HG03045 (cell line): ENCODE measurements around the gene SSTR1.

ENCODE experiments used
- ATAC-seq: cut with Tn5 transposase; IDR thresholded peaks from one replicate; pipeline ENCODE4 v1.9.1; 2021; ENCODE audit warnings: mild to moderate bottlenecking, moderate library complexity; ENCODE audit not compliant: unreplicated experiment

SSTR1 gene

DNA sequence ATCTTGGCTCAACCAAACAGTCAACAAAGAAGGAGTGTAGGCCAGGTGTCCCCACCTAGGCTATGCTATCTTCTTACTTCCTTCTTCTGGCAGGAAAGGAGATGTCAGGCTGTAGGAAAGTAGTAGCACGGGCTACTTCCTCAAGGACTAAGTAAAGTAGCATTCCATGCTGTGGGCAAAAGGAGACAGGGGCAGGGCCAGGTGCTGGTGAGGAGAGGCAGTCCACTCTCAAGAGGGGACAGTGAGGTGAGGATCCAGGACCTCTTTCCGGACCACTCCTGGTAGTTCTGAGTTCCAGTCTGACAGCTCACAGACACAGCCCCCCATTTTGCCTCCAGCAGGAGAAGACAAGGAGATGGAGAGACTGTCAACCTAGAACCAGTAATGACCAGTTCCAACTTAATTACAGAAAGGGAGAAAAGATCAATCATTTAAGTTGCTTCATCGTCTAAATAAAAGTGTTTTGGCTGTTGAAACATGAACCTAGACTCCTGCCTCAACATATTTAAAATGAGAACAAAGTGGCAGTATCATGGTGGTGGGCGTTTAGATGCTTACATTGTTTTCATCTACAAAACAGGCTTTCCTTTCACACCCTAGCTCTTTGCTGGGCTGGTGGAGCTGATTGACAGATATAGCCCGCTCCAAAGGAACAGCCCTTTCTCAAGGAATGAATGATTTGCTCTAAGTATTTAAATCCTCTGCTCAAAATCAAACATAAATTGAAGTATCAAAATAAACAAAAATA, 5.1 kb upstream of the SSTR1 start:
- ATAC-seq: no peak

DNA sequence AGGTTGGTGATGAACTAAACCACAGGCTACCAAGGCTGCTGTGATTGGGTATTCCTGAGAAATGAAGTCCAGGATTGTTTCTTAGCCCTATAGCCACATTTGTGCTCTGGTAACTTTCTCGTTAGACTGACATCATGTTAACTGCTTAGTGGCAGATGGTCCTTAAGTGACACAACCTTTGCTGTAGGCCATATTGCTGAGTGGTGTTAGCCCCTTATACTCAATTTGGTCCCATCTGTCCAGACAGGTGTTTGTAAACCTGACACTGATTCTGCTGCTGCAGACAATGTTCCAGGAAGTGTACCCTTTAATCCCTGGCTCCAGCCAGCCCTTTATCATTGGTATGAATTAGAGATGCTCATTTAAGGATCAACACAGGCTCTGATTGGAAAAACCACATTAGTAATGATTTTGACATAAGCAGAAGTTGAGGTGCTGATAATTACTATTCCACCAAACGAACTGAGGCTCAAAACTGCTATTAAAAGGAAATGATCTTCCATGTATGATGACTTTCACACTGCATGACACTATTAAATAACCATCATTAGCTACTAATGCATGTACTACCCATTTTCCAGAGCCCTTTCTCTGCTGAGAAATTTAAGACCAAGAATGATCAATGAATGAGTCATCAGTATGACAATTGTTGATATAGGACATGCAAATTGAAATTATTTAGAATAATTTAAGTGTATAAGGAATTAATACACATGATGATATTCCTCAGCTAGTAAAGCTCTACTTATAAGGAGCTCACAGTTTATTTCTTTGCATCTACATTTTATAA, 3.6 kb upstream of the SSTR1 start:
- no peak for ATAC-seq

DNA sequence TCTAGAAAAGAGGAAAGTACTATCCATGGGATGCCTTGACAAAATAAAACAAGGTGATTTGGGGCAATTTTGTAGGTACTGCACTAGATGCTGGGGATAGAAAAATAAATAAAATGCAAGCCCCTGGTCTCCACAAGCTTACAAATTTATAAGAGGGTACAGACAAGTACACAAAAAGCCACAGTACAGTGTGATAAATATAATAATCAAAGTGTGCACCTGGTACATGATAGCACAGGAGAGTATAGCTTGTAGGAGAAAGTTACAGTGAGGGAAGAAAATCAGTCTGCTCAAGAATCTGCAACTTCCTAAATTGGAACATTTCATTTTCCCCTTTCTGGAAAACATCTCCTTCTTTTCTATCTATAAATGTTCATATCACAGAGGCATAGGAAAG, 3.0 kb upstream of the SSTR1 start:
- no peak for ATAC-seq

DNA sequence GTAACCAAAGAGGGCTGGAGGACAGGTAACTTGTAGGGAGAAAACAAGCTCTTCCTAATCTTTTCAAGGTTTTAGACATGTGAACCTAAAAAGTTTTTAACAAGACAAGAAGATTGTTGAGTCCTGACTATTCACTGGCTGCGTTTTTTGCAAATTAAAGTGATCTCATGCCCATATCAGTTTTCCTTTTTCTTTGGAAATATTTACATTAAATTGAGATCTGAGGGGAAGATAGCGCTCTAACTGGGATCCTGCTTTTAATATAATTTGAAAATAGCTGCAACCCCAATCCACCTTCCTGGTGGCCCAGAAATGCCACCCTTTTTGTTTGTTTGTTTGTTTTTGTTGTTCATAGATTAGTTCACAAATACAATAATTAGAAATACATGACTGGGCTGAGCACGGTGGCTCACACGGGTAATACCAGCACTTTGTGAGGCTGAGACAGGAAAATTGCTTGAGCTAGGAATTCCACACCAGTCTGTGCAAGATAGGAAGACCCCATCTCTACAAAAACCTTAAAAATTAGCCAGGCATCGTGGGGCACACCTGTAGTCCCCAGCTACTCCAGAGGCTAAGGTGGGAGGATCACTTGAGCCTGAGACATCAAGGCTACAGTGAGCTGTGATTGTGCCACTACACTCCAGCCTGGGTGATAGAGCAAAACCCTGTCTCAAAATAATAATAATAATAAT, 2.4 kb upstream of the SSTR1 start:
- no peak for ATAC-seq

DNA sequence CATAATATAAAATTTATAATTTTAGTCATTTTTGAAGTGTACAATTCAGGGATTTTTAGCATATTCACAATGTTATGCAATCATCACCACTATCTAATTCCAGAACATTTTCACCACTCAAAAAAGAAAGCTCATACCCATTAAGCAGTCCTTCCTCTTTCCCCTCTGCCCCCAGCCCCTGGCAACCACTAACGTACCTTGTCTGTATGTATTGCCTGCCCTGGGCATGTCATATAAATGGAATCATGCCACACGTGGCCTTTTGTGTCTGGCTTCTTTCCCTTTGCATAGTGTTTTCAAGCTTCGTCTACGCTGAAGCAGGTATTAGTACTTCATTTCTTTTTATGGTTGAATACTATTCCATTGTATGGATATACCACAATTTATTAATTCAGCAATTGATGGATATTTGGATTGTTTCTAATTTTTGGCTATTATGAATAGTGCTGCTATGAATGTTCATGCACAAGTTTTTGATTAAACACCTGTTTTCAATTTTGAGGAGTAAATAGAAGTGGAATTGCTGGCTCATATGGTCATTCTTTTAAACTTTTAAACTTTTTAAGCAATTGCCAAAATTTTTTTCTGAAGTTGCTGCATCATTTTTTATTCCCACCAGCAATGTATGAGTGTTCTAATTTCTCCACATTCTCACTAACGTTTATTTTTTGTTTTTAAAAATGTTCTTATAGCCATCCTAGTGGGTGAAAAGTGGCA, 1.6 kb upstream of the SSTR1 start:
- no peak for ATAC-seq

DNA sequence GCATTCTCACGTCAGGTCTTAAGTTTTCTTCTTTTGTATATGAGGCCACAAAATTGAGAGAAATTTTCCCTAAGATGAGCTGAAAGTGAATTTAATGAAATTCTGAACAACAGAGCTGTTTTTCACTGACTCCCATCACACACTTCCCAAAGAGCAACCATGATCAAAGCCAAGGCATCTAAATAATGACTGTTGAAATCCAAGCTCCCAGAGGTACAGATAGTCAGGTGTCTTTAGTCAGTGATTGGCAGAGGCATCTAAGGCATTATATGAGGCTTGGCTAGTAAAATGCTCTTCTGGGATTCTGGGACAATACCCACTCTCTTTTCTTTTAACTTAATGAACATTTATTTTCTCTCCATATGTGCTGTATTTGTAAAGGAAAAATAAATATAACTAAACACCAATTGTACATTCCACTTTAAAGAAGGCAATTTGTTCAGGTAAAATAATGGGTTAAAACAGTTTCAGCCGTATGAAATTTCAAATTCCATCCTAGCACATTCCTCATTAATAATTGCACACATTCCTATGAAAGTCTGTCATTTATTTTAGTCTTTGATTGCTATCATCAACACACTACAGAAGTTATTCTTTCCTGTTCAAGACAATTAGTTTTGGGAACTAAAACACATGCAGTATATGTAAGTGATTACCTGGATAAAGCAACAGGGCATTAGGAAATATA, 871 bp upstream of the SSTR1 start:
- no peak for ATAC-seq

DNA sequence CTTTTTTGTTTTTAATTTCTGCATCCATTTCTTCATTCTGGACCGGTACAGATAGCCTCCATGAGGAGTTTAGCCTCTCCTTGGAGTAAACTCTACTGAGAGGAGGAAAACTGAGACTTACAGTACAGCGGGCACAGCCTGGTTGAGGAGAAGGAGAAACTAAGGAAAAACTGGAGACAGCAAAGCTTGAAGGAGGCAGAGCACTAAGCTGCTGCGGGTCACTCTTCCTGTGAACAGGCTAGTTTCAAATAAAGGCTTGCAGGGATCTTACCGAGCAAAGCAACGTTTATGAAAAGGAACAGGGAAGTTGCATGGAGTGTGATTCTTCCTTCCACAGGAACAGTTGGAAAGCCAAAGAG, 348 bp upstream of the SSTR1 start:
- ATAC-seq: no peak

GRCh38 chr14:38208618-38209562, 1.2 kb downstream of the SSTR1 start:
- ATAC-seq: no peak

- no peak for ATAC-seq
These were observed 2.2 kb downstream of the SSTR1 start for GRCh38 chr14:38209572-38210557.

GRCh38 chr14:38210587-38211216, 3.0 kb downstream of the SSTR1 start:
- ATAC-seq: no peak

DNA sequence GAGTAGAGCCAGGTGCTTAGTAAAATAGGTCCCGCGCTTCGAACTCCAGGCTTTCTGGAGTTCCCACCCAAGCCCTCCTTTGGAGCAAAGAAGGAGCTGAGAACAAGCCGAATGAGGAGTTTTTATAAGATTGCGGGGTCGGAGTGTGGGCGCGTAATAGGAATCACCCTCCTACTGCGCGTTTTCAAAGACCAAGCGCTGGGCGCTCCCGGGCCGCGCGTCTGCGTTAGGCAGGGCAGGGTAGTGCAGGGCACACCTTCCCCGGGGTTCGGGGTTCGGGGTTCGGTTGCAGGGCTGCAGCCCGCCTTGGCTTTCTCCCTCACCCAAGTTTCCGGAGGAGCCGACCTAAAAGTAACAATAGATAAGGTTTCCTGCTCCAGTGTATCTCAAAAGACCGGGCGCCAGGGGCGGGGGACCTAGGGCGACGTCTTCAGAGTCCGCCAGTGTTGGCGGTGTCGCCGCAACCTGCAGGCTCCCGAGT, 3.6 kb downstream of the SSTR1 start:
- ATAC-seq: no peak

GRCh38 chr14:38212111-38212510, 4.4 kb downstream of the SSTR1 start:
- no peak for ATAC-seq

GRCh38 chr14:38213001-38213400, 5.3 kb downstream of the SSTR1 start:
- ATAC-seq: no peak

GRCh38 chr14:38217553-38217952, 9.8 kb downstream of the SSTR1 start:
- no peak for ATAC-seq

DNA sequence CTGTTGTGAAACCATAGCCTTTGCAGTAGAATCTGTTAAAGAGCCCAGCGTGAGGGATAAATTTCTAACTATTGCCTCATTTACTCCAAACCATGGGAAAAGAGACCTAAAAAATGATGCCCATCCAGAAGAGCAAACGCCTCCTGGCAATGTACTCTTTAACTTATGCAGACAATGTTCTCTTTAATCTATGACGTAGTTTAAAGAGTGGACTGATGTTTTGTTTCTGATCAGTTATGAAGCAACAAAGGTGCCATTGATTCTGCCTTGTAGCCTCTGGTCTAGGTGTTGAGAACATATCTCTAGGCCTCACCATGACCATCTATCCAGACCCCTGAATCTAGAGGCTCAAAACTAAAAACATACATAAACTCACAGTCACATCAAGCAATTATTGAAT, 13.4 kb downstream of the SSTR1 start:
- ATAC-seq: no peak

DNA sequence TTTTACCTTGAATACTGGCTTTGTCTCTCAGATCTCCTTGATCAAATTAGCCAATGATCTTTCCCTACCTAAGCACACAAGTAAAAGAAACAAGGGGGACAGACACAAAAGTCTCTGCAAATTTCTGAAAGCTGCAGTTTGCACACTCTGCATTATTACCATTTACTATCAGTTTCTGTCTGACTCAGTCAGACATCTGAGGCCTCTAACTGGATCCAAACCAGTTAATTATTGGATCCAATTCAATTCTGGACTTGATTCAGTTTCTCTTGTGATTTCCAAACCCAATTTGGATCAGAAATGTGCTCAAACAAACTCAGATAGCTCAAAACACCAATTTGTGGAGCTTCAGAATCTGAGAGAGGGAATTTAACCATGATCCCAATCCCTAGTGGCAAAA, 16.6 kb downstream of the SSTR1 start:
- ATAC-seq: no peak

GRCh38 chr14:38225946-38226345, 18.2 kb downstream of the SSTR1 start:
- no peak for ATAC-seq

DNA sequence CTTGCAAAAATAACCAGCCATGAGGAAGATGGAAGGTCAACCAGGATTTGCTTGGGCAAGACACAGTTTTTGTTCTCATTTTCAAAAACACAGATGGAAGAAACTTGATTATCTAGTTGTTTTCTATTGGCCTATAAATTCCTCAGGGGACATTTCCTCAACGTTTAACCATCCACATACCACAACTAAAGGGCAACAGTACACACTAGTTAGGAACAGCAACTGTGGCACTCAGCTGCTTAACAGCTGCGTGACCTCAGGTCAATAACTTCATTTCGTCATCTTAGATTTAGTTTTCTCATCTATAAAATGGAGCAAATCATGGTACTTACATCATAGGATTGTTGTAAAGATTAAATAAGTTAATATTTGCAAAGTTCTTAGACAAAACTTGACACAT, 18.7 kb downstream of the SSTR1 start:
- ATAC-seq: no peak
